ENCODE results near the gene SNTG2.

The SNTG2 gene

DNA sequence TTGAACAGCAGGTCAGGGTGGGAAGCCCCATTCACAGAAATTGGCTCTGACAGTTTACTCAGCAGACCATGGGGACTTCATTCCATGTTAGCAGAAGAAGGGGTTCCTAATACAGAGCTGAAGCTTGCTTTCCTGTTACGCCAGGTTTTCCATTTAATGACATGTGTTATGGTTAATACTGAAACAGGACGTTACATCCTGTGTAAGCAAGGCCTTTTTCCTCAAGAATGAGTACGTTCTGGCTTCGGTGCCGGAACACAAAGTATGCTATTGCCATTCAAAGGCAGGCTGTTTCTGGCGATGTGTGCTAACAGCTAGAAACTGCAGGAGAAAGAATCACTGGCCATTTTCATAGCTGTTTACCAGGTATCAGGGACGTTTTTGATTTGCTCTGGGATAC, 190.4 kb downstream of the SNTG2 start:
- no peak for ATAC-seq
- no peak for TF ChIP-seq PATZ1 (CRISPR knock-in tag; IDR thresholded peaks at IDR 0.05; ENCODE audit: borderline replicate concordance)
- no peak for TF ChIP-seq TOX (CRISPR knock-in tag; IDR thresholded peaks at IDR 0.05; ENCODE audit: borderline replicate concordance)
- TF ChIP-seq CSDC2 (CRISPR knock-in tag; IDR thresholded peaks at IDR 0.05), result no peak
- no peak for TF ChIP-seq ISL1 (CRISPR knock-in tag; IDR thresholded peaks at IDR 0.05)
- no peak for TF ChIP-seq ZNF8 (CRISPR knock-in tag; IDR thresholded peaks at IDR 0.05)
- no peak for TF ChIP-seq ARNTL (CRISPR knock-in tag; IDR thresholded peaks at IDR 0.05; ENCODE audit: borderline replicate concordance, low read depth)
- TF ChIP-seq, protein P1, sequence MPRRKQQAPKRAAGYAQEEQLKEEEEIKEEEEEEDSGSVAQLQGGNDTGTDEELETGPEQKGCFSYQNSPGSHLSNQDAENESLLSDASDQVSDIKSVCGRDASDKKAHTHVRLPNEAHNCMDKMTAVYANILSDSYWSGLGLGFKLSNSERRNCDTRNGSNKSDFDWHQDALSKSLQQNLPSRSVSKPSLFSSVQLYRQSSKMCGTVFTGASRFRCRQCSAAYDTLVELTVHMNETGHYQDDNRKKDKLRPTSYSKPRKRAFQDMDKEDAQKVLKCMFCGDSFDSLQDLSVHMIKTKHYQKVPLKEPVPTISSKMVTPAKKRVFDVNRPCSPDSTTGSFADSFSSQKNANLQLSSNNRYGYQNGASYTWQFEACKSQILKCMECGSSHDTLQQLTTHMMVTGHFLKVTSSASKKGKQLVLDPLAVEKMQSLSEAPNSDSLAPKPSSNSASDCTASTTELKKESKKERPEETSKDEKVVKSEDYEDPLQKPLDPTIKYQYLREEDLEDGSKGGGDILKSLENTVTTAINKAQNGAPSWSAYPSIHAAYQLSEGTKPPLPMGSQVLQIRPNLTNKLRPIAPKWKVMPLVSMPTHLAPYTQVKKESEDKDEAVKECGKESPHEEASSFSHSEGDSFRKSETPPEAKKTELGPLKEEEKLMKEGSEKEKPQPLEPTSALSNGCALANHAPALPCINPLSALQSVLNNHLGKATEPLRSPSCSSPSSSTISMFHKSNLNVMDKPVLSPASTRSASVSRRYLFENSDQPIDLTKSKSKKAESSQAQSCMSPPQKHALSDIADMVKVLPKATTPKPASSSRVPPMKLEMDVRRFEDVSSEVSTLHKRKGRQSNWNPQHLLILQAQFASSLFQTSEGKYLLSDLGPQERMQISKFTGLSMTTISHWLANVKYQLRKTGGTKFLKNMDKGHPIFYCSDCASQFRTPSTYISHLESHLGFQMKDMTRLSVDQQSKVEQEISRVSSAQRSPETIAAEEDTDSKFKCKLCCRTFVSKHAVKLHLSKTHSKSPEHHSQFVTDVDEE (CRISPR knock-in tag; IDR thresholded peaks at IDR 0.05), result no peak
- TF ChIP-seq PPARA (CRISPR knock-in tag; IDR thresholded peaks at IDR 0.05; ENCODE audit: borderline replicate concordance), result no peak
- no peak for TF ChIP-seq OSR1 (CRISPR knock-in tag; IDR thresholded peaks at IDR 0.05)
- no peak for TF ChIP-seq BACH2 (CRISPR knock-in tag; IDR thresholded peaks at IDR 0.05; ENCODE audit: borderline replicate concordance)
- TF ChIP-seq TCF4 (CRISPR knock-in tag; IDR thresholded peaks at IDR 0.05; ENCODE audit: borderline replicate concordance), result no peak
- no peak for TF ChIP-seq RARB (CRISPR knock-in tag; IDR thresholded peaks at IDR 0.05)
- TF ChIP-seq ZFP30 (CRISPR knock-in tag; IDR thresholded peaks at IDR 0.05), result no peak
- TF ChIP-seq GLIS3 (CRISPR knock-in tag; IDR thresholded peaks at IDR 0.05), result no peak
- TF ChIP-seq POU6F1 (CRISPR knock-in tag; IDR thresholded peaks at IDR 0.05; ENCODE audit: borderline replicate concordance, low read depth), result no peak

DNA sequence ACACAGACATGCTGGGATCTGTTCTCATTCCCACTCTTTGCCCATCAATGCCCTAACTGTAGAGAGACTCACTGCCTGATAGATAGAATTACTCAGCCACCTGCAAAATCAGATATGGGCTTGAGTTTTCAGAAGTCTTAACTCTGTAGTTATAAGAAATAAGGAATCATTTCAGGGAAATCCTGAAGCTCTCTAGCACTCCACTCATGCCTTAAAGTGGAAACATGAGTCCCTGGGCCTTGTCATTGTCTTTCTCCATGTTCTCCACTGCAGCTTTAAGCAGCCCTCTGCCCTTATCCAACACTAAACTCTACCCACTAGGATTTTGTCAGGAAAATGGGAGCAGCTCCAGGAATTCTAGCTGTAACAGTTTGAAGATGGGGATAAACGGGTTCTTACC, 192.5 kb downstream of the SNTG2 start:
- no peak for TF ChIP-seq ZC3H10 (CRISPR knock-in tag; IDR thresholded peaks at IDR 0.05)
- no peak for TF ChIP-seq ZNF70 (CRISPR knock-in tag; IDR thresholded peaks at IDR 0.05)
- TF ChIP-seq ISL1 (CRISPR knock-in tag; IDR thresholded peaks at IDR 0.05), result no peak
- no peak for TF ChIP-seq TCF4 (CRISPR knock-in tag; IDR thresholded peaks at IDR 0.05; ENCODE audit: borderline replicate concordance)
- no peak for TF ChIP-seq TOX (CRISPR knock-in tag; IDR thresholded peaks at IDR 0.05; ENCODE audit: borderline replicate concordance)
- no peak for TF ChIP-seq ESRRG (CRISPR knock-in tag; IDR thresholded peaks at IDR 0.05)
- TF ChIP-seq PATZ1 (CRISPR knock-in tag; IDR thresholded peaks at IDR 0.05; ENCODE audit: borderline replicate concordance), result no peak
- TF ChIP-seq CSDC2 (CRISPR knock-in tag; IDR thresholded peaks at IDR 0.05), result no peak
- TF ChIP-seq SNAI2 (CRISPR knock-in tag; IDR thresholded peaks at IDR 0.05), result no peak
- TF ChIP-seq ZNF8 (CRISPR knock-in tag; IDR thresholded peaks at IDR 0.05), result no peak
- no peak for TF ChIP-seq CSRNP3 (CRISPR knock-in tag; IDR thresholded peaks at IDR 0.05)
- no peak for TF ChIP-seq ZFP3 (CRISPR knock-in tag; IDR thresholded peaks at IDR 0.05)
- TF ChIP-seq BACH2 (CRISPR knock-in tag; IDR thresholded peaks at IDR 0.05; ENCODE audit: borderline replicate concordance), result no peak
- no peak for TF ChIP-seq GLIS3 (CRISPR knock-in tag; IDR thresholded peaks at IDR 0.05)
- no peak for TF ChIP-seq RARB (CRISPR knock-in tag; IDR thresholded peaks at IDR 0.05)
- no peak for TF ChIP-seq POU6F1 (CRISPR knock-in tag; IDR thresholded peaks at IDR 0.05; ENCODE audit: borderline replicate concordance, low read depth)
- TF ChIP-seq, protein P1 (CRISPR knock-in tag; IDR thresholded peaks at IDR 0.05), result no peak
- TF ChIP-seq ZNF565 (CRISPR knock-in tag; conservative IDR thresholded peaks at IDR 0.05; ENCODE audit: low read depth), result no peak
- TF ChIP-seq OSR1 (CRISPR knock-in tag; IDR thresholded peaks at IDR 0.05), result no peak
- ATAC-seq, result no peak
